ENCODE data around the gene PLCB4. TPM values are rescaled to one million over a fixed set of nuclear protein-coding genes. Genes with fewer than 3 reads are reported as not detected.
A peak's percentile ranks its signal among the peaks of the same experiment; 100 is the strongest.

PLCB4 gene
- total and polyA plus RNA-seq, 2 experiments from 2014 or later, result 6.5 to 16.1 TPM

DNA sequence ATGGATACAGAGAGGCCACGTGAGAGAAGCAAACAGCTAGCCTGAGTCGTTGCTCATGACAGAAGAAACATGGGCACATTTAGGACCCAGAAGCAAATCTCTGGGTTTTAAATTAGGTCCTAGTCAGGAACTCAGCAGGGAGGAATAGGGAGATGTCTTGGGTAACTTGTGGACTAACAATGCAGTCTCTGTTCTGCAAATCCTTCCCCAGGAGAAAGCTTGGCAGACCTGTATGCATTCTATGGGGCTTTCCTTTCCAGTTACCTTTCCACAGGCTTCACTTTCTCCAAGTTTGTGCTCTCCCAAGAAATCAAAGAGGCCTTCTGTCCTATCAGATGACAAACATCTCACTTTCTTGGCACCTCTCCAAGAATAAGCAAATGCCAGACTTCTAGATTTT is 47.2 kb upstream of the PLCB4 start:
- Histone ChIP-seq H4K20me1 (replicated peaks; ENCODE audit: insufficient read depth) (no peaks in the 10 kb centered on the region), H3K79me2 (replicated peaks; ENCODE audit: insufficient read depth) (no peaks in the 10 kb centered on the region), H2AFZ (no peak overlapping the region), H3K27me3 (ENCODE audit: insufficient read depth) (no peaks in the 10 kb centered on the region), H3K9me2 (ENCODE audit: insufficient read depth) (no peaks in the 10 kb centered on the region), H3F3A (replicated peaks; ENCODE audit: low read depth) (no peaks in the 10 kb centered on the region), H3K4me3 (no peak overlapping the region), H3K4me2 (peak overlapping the region; percentile 23), H3K27ac (ENCODE audit: low read depth) (peak overlapping the region; percentile 78), H3K36me3 (ENCODE audit: insufficient read depth) (no peaks in the 10 kb centered on the region), H3K4me1 (ENCODE audit: insufficient read depth) (peaks cover 15% of the 10 kb centered on the region)
- ATAC-seq (peak; percentile 87), DNase-seq (ENCODE audit: low spot score) (peak; percentile 57)
- TF ChIP-seq EZH2 (IDR thresholded peaks at IDR 0.05; ENCODE audit: low read depth, unreplicated experiment) (no peak), CREB1 (CRISPR knock-in tag; IDR thresholded peaks at IDR 0.05; ENCODE audit: low read depth) (peak; percentile 28; the same call in 1 of the 2 replicates)
- TF ChIP-seq, protein P1, sequence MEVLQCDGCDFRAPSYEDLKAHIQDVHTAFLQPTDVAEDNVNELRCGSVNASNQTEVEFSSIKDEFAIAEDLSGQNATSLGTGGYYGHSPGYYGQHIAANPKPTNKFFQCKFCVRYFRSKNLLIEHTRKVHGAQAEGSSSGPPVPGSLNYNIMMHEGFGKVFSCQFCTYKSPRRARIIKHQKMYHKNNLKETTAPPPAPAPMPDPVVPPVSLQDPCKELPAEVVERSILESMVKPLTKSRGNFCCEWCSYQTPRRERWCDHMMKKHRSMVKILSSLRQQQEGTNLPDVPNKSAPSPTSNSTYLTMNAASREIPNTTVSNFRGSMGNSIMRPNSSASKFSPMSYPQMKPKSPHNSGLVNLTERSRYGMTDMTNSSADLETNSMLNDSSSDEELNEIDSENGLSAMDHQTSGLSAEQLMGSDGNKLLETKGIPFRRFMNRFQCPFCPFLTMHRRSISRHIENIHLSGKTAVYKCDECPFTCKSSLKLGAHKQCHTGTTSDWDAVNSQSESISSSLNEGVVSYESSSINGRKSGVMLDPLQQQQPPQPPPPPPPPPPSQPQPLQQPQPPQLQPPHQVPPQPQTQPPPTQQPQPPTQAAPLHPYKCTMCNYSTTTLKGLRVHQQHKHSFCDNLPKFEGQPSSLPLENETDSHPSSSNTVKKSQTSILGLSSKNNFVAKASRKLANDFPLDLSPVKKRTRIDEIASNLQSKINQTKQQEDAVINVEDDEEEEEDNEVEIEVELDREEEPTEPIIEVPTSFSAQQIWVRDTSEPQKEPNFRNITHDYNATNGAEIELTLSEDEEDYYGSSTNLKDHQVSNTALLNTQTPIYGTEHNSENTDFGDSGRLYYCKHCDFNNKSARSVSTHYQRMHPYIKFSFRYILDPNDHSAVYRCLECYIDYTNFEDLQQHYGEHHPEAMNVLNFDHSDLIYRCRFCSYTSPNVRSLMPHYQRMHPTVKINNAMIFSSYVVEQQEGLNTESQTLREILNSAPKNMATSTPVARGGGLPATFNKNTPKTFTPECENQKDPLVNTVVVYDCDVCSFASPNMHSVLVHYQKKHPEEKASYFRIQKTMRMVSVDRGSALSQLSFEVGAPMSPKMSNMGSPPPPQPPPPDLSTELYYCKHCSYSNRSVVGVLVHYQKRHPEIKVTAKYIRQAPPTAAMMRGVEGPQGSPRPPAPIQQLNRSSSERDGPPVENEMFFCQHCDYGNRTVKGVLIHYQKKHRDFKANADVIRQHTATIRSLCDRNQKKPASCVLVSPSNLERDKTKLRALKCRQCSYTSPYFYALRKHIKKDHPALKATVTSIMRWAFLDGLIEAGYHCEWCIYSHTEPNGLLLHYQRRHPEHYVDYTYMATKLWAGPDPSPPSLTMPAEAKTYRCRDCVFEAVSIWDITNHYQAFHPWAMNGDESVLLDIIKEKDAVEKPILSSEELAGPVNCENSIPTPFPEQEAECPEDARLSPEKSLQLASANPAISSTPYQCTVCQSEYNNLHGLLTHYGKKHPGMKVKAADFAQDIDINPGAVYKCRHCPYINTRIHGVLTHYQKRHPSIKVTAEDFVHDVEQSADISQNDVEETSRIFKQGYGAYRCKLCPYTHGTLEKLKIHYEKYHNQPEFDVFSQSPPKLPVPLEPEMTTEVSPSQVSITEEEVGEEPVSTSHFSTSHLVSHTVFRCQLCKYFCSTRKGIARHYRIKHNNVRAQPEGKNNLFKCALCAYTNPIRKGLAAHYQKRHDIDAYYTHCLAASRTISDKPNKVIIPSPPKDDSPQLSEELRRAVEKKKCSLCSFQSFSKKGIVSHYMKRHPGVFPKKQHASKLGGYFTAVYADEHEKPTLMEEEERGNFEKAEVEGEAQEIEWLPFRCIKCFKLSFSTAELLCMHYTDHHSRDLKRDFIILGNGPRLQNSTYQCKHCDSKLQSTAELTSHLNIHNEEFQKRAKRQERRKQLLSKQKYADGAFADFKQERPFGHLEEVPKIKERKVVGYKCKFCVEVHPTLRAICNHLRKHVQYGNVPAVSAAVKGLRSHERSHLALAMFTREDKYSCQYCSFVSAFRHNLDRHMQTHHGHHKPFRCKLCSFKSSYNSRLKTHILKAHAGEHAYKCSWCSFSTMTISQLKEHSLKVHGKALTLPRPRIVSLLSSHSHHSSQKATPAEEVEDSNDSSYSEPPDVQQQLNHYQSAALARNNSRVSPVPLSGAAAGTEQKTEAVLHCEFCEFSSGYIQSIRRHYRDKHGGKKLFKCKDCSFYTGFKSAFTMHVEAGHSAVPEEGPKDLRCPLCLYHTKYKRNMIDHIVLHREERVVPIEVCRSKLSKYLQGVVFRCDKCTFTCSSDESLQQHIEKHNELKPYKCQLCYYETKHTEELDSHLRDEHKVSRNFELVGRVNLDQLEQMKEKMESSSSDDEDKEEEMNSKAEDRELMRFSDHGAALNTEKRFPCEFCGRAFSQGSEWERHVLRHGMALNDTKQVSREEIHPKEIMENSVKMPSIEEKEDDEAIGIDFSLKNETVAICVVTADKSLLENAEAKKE (CRISPR knock-in tag; IDR thresholded peaks at IDR 0.05), result peak; percentile 90
- H3K36me3 Mint-ChIP-seq (ENCODE audit: low read depth), result no peaks in the 10 kb centered on the region
- no peak overlapping the region; the same call in 1 of the 2 replicates for H3K27ac Mint-ChIP-seq
- peaks cover 24% of the 10 kb centered on the region for H3K4me1 Mint-ChIP-seq
- H3K9me3 Mint-ChIP-seq, result no peaks in the 10 kb centered on the region
- no peaks in the 10 kb centered on the region for H3K27me3 Mint-ChIP-seq (ENCODE audit: insufficient read depth, low read depth, poor library complexity)
- H3K4me3 Mint-ChIP-seq, result no peak overlapping the region

- no peak for ATAC-seq
- H3K4me1 Mint-ChIP-seq, result peaks cover 28% of the 10 kb centered on the region
- Histone ChIP-seq H3K27me3 (ENCODE audit: insufficient read depth) (no peaks in the 10 kb centered on the region), H3K9me2 (ENCODE audit: insufficient read depth) (no peaks in the 10 kb centered on the region), H3K4me3 (no peak overlapping the region), H3K4me2 (peak overlapping the region; percentile 23), H3K27ac (ENCODE audit: low read depth) (peak overlapping the region; percentile 78), H4K20me1 (replicated peaks; ENCODE audit: insufficient read depth) (no peaks in the 10 kb centered on the region), H3K79me2 (replicated peaks; ENCODE audit: insufficient read depth) (no peaks in the 10 kb centered on the region), H3F3A (replicated peaks; ENCODE audit: low read depth) (no peaks in the 10 kb centered on the region), H3K36me3 (ENCODE audit: insufficient read depth) (no peaks in the 10 kb centered on the region), H3K4me1 (ENCODE audit: insufficient read depth) (peaks cover 15% of the 10 kb centered on the region), H2AFZ (0 out of 2 replicates have a peak overlapping the region, but pooled peaks have one; percentile 30)
- H3K27me3 Mint-ChIP-seq (ENCODE audit: insufficient read depth, low read depth, poor library complexity), result no peaks in the 10 kb centered on the region
- H3K4me3 Mint-ChIP-seq, result no peak overlapping the region
- no peaks in the 10 kb centered on the region for H3K36me3 Mint-ChIP-seq (ENCODE audit: low read depth)
- no peaks in the 10 kb centered on the region for H3K9me3 Mint-ChIP-seq
- no peak overlapping the region for H3K27ac Mint-ChIP-seq
- no peak for DNase-seq (ENCODE audit: low spot score)
- no peak for TF ChIP-seq ZNF114 (CRISPR knock-in tag; IDR thresholded peaks at IDR 0.05)
- no peak for TF ChIP-seq NANOG (IDR thresholded peaks at IDR 0.05; ENCODE audit: borderline replicate concordance)
- TF ChIP-seq EZH2 (IDR thresholded peaks at IDR 0.05; ENCODE audit: low read depth, unreplicated experiment), result no peak
- TF ChIP-seq, protein P2, sequence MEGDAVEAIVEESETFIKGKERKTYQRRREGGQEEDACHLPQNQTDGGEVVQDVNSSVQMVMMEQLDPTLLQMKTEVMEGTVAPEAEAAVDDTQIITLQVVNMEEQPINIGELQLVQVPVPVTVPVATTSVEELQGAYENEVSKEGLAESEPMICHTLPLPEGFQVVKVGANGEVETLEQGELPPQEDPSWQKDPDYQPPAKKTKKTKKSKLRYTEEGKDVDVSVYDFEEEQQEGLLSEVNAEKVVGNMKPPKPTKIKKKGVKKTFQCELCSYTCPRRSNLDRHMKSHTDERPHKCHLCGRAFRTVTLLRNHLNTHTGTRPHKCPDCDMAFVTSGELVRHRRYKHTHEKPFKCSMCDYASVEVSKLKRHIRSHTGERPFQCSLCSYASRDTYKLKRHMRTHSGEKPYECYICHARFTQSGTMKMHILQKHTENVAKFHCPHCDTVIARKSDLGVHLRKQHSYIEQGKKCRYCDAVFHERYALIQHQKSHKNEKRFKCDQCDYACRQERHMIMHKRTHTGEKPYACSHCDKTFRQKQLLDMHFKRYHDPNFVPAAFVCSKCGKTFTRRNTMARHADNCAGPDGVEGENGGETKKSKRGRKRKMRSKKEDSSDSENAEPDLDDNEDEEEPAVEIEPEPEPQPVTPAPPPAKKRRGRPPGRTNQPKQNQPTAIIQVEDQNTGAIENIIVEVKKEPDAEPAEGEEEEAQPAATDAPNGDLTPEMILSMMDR (conservative IDR thresholded peaks at IDR 0.05; ENCODE audit: low read depth in 2 of 2), result no peak
- TF ChIP-seq, protein P3, sequence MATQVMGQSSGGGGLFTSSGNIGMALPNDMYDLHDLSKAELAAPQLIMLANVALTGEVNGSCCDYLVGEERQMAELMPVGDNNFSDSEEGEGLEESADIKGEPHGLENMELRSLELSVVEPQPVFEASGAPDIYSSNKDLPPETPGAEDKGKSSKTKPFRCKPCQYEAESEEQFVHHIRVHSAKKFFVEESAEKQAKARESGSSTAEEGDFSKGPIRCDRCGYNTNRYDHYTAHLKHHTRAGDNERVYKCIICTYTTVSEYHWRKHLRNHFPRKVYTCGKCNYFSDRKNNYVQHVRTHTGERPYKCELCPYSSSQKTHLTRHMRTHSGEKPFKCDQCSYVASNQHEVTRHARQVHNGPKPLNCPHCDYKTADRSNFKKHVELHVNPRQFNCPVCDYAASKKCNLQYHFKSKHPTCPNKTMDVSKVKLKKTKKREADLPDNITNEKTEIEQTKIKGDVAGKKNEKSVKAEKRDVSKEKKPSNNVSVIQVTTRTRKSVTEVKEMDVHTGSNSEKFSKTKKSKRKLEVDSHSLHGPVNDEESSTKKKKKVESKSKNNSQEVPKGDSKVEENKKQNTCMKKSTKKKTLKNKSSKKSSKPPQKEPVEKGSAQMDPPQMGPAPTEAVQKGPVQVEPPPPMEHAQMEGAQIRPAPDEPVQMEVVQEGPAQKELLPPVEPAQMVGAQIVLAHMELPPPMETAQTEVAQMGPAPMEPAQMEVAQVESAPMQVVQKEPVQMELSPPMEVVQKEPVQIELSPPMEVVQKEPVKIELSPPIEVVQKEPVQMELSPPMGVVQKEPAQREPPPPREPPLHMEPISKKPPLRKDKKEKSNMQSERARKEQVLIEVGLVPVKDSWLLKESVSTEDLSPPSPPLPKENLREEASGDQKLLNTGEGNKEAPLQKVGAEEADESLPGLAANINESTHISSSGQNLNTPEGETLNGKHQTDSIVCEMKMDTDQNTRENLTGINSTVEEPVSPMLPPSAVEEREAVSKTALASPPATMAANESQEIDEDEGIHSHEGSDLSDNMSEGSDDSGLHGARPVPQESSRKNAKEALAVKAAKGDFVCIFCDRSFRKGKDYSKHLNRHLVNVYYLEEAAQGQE (IDR thresholded peaks at IDR 0.05; ENCODE audit: unreplicated experiment), result no peak
- TF ChIP-seq STAT1 (IDR thresholded peaks at IDR 0.05; ENCODE audit: unreplicated experiment), result no peak
- TF ChIP-seq ZNF331 (CRISPR knock-in tag; IDR thresholded peaks at IDR 0.05; ENCODE audit: low read depth), result no peak
Measured at GRCh38 chr20:9022376-9022775, 46.5 kb upstream of the PLCB4 start.

Measured in GM23338 (cell line).